CD4-positive, alpha-beta memory T cell (primary cell): ENCODE results near the gene MICAL1. TPM values are rescaled to one million over a fixed set of nuclear protein-coding genes. Genes with fewer than 3 reads are reported as not detected.

Source experiments
- CTCF ChIA-PET: fragments of 350-600 bp; sonication (Branson Sonifier 250); formaldehyde crosslinking; loops from one replicate; lab custom pipeline; 2021; ENCODE audit warnings: inconsistent platforms; ENCODE audit not compliant: partially characterized antibody; lab: Charles Lee
- POLR2A ChIA-PET: fragments of 350-600 bp; sonication (Branson Sonifier 250); formaldehyde crosslinking; loops from one replicate; lab custom pipeline; 2021; ENCODE audit not compliant: partially characterized antibody; lab: Charles Lee
- DNase-seq, 5 donors: peaks; one replicate each; pipeline versions ENCODE4 v3.0.0 to v3.0.0-alpha.2; 2020 to 2022; ENCODE audit warnings: mixed read lengths in 1 of 5
- H3K27ac ChIP-seq: one replicate; pipeline ENCODE4 v1.7.0; 2013; ENCODE audit warnings: low read depth, low read length
- H3K27me3 ChIP-seq: 2 replicates; pipeline ENCODE4 v1.7.0; 2013; ENCODE audit warnings: mild to moderate bottlenecking, low read length, moderate library complexity; ENCODE audit not compliant: insufficient read depth
- H3K36me3 ChIP-seq: 2 replicates; pipeline ENCODE4 v1.7.0; 2013; ENCODE audit warnings: mild to moderate bottlenecking, low read length, moderate library complexity; ENCODE audit not compliant: insufficient read depth
- H3K4me1 ChIP-seq: 2 replicates; pipeline ENCODE4 v1.7.0; 2013; ENCODE audit warnings: mild to moderate bottlenecking, low read length, moderate library complexity; ENCODE audit not compliant: insufficient read depth
- H3K4me3 ChIP-seq, 2 donors: one replicate each; pipeline ENCODE4 v1.7.0; 2013; ENCODE audit warnings: low read length in 2 of 2, mild to moderate bottlenecking in 1 of 2
- H3K9me3 ChIP-seq, 2 donors: one replicate each; pipeline ENCODE4 v1.7.0; 2013; ENCODE audit warnings: low read length in 2 of 2, control low read depth in 1 of 2; ENCODE audit not compliant: control insufficient read depth in 1 of 2
- H3K27ac Mint-ChIP-seq, 7 donors: one replicate each; pipeline ENCODE4 v1.8.0; 2020 to 2021; ENCODE audit warnings: mixed read lengths in 7 of 7, mild to moderate bottlenecking in 6 of 7, inconsistent platforms in 3 of 7, moderate library complexity in 3 of 7
- H3K27me3 Mint-ChIP-seq, 2 donors: one replicate each; pipeline ENCODE4 v1.8.0; 2020 to 2021; ENCODE audit warnings: mixed read lengths in 2 of 2
- H3K36me3 Mint-ChIP-seq, 2 donors: one replicate each; pipeline ENCODE4 v1.8.0; 2020 to 2021; ENCODE audit warnings: mixed read lengths in 2 of 2, inconsistent platforms in 1 of 2, mild to moderate bottlenecking in 1 of 2
- H3K4me1 Mint-ChIP-seq, 4 donors: one replicate each; pipeline ENCODE4 v1.8.0; 2020 to 2021; ENCODE audit warnings: mixed read lengths in 4 of 4, mild to moderate bottlenecking in 1 of 4
- H3K4me3 Mint-ChIP-seq, 8 donors: one replicate each; pipeline ENCODE4 v1.8.0; 2020 to 2021; ENCODE audit warnings: mixed read lengths in 8 of 8, mild to moderate bottlenecking in 7 of 8, moderate library complexity in 6 of 8, inconsistent platforms in 3 of 8
- H3K9me3 Mint-ChIP-seq, 8 donors: one replicate each; pipeline ENCODE4 v1.8.0; 2020 to 2021; ENCODE audit warnings: mixed read lengths in 8 of 8, mild to moderate bottlenecking in 5 of 8, inconsistent platforms in 3 of 8, moderate library complexity in 1 of 8
- intact Hi-C: fragments of 100-400 bp; cut with micrococcal nuclease; formaldehyde crosslinking; loops from one replicate; pipeline ENCODE4 v1.15.1; 2023
- polyA plus RNA-seq, 2 donors: library from polyadenylated mRNA; unstranded; fragments of 300-500 nt; fragmentation: Illumina TruSeq; gene quantifications; one replicate each; pipeline ENCODE4 v1.2.3, GENCODE V29; 2021
- total RNA-seq, 2 experiments: library from RNA; stranded (reverse); gene quantifications; one replicate each; pipeline ENCODE4 v1.2.3, GENCODE V29; 2021

MICAL1 gene
- total and polyA plus RNA-seq, 4 experiments from 2014 or later, result 9.0 to 79.3 (median 50.0) TPM

DNA sequence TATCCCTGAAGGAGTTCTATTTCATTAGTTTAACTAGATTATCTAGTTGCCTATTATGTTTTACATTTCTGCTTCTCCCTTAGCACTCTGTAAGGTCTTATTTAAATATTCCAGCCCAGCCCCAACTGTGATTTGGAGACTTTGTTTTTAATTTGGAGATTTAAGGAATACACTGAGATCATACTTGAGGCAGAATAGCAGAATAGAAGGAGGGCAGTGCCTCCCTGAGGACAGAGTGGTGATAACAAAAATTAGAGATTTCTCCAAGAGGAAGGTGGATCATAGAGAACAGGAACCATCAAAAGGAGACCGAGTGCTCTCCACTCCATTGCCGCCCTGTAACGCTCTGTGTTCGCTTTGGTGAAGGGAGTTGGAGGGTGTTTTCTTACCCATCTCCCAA is 58.6 kb downstream of the MICAL1 start:
- Histone ChIP-seq H3K27ac (no peak overlapping the region), H3K4me1 (no peaks in the 10 kb centered on the region), H3K9me3 (no peaks in the 10 kb centered on the region), H3K27me3 (no peaks in the 10 kb centered on the region), H3K4me3 (no peak overlapping the region), H3K36me3 (no peaks in the 10 kb centered on the region)
- H3K36me3 Mint-ChIP-seq, result no peaks in the 10 kb centered on the region
- ChIA-PET CTCF (interaction anchor here (1.7 to 4.3 kb wide), 2 partner anchors 13 to 209 kb away, joined by 8 to 22 read pairs; partner anchors contain the start of gene CD164), POLR2A (no interaction called here)
- H3K27me3 Mint-ChIP-seq, result peaks cover 0 to 2% of the 10 kb centered on the region in 2 donors
- no peaks in the 10 kb centered on the region for H3K9me3 Mint-ChIP-seq
- no peak overlapping the region for H3K4me3 Mint-ChIP-seq
- H3K4me1 Mint-ChIP-seq, result peaks cover 0 to 2% (median 0%) of the 10 kb centered on the region in 4 donors
- H3K27ac Mint-ChIP-seq, result no peak overlapping the region
- DNase-seq, result no peak
- intact Hi-C loops, result no loop called here

DNA sequence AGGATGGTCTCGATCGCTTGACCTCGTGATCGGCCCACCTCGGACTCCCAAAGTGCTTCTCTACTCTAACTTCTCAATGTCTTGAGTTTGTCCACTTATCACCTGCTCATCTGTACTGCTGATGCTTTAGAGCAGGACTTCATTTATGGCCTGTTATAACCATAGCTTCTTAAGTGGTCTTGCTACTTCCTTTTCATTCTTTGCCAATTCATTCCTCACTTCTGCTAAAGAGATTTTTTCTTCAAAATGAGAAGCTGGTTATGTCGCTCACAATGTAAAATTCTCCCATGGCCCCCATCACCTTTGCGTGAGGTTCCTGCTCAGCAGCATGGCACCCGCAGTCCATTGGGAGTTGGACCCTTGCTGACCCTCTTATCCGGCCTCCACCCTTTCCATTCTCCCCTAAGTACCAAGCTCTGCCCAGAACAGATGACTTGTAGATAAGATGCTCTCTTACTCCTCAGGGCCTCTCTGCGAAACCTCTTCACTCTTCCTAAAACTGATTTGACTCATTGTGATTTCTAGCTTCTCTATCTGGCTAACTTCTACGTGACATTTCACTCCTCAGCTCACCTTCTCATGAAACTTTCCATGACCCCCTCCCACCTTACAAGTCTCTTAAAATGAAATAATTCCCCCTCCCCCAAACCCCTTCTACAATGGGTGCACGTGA is 59.4 kb downstream of the MICAL1 start:
- ChIA-PET POLR2A (no interaction called here), CTCF (interaction anchor here (0.5 to 4.3 kb wide), 3 partner anchors 12 to 321 kb away, joined by 3 to 22 read pairs (median 8); partner anchors contain the start of gene CD164)
- no peaks in the 10 kb centered on the region for H3K4me1 ChIP-seq
- no peak overlapping the region for H3K27ac ChIP-seq
- no peak for DNase-seq
- peaks cover 0 to 2% (median 0%) of the 10 kb centered on the region in 4 donors for H3K4me1 Mint-ChIP-seq
- H3K36me3 Mint-ChIP-seq, result no peaks in the 10 kb centered on the region
- H3K4me3 Mint-ChIP-seq, result no peak overlapping the region
- H3K36me3 ChIP-seq, result no peaks in the 10 kb centered on the region
- intact Hi-C loops, result no loop called here
- no peak overlapping the region for H3K4me3 ChIP-seq
- H3K27me3 Mint-ChIP-seq, result peaks cover 0 to 2% of the 10 kb centered on the region in 2 donors
- H3K9me3 ChIP-seq, result no peaks in the 10 kb centered on the region
- no peaks in the 10 kb centered on the region for H3K9me3 Mint-ChIP-seq
- H3K27me3 ChIP-seq, result no peaks in the 10 kb centered on the region
- no peak overlapping the region for H3K27ac Mint-ChIP-seq

Other genes with a start within 250 kb of the MICAL1 start
- 100 to 1,000 TPM; 222 to 231 TPM for gene CD164, start 73.3 kb downstream of the MICAL1 start, total RNA-seq
- gene CD164, start 73.3 kb downstream of the MICAL1 start, polyA plus RNA-seq, result 100 to 1,000 TPM; 302 to 445 TPM
- under 1 TPM; 0.39 to 0.52 TPM for gene PPIL6, start 15.1 kb downstream of the MICAL1 start, total RNA-seq
- under 1 TPM; 0.33 to 0.35 TPM for gene PPIL6, start 15.1 kb downstream of the MICAL1 start, polyA plus RNA-seq
- gene SMPD2, start 15.0 kb downstream of the MICAL1 start, total RNA-seq, result 10 to 100 TPM; 21.7 to 23.6 TPM
- gene SMPD2, start 15.0 kb downstream of the MICAL1 start, polyA plus RNA-seq, result 10 to 100 TPM in 1 of 2 donors, 1 to 10 TPM in 1; 8.2 to 15.8 TPM
- gene ZBTB24, start 27.4 kb upstream of the MICAL1 start, total RNA-seq, result 10 to 100 TPM; 27.2 to 28.4 TPM
- 10 to 100 TPM in 1 of 2 donors, 1 to 10 TPM in 1; 8.5 to 11.5 TPM for gene ZBTB24, start 27.4 kb upstream of the MICAL1 start, polyA plus RNA-seq
- gene AK9, start 235.4 kb upstream of the MICAL1 start, total RNA-seq, result 10 to 100 TPM; 15.6 to 18.4 TPM
- 1 to 10 TPM; 5.1 to 9.3 TPM for gene AK9, start 235.4 kb upstream of the MICAL1 start, polyA plus RNA-seq
- 10 to 100 TPM; 14.4 to 14.8 TPM for gene FIG4, start 235.5 kb upstream of the MICAL1 start, total RNA-seq
- gene FIG4, start 235.5 kb upstream of the MICAL1 start, polyA plus RNA-seq, result 10 to 100 TPM; 16.3 to 28.5 TPM